Panc1 (cell line): ENCODE results near the gene HOTAIR.

Source experiments
- CTCF ChIP-seq: fragments of 450-650 bp; IDR thresholded peaks from 2 replicates; pipeline ENCODE4 v1.5.1; 2017; ENCODE audit warnings: mild to moderate bottlenecking
- POLR2AphosphoS5 ChIP-seq: IDR thresholded peaks from 2 replicates; pipeline ENCODE4 v1.6.1; 2012; ENCODE audit warnings: mild to moderate bottlenecking, low read depth, low read length, moderate library complexity
- REST ChIP-seq, 2 experiments: IDR thresholded peaks; 2 replicates each; pipeline ENCODE4 v1.6.1; 2011 to 2012; ENCODE audit warnings: low read depth in 2 of 2, control low read depth in 1 of 2, low read length in 1 of 2, mild to moderate bottlenecking in 1 of 2, moderate library complexity in 1 of 2; ENCODE audit not compliant: insufficient read depth in 1 of 2

GRCh38 chr12:53939141-53940108 is 35.3 kb downstream of the HOTAIR start:
- no peak for TF ChIP-seq CTCF
- TF ChIP-seq POLR2AphosphoS5: no peak; the same call in 1 of the 2 replicates
- no peak for TF ChIP-seq REST (IDR thresholded peaks at IDR 0.05; ENCODE audit: insufficient read depth in 1 of 2, low read depth in 2 of 2, low read length in 1 of 2)
